HCT116 (cell line): ENCODE results near the gene CDK13. TPM values are rescaled to one million over a fixed set of nuclear protein-coding genes. Genes with fewer than 3 reads are reported as not detected.

Experiments
- ATAC-seq: fragments of 200-7000 bp; cut with Tn5 transposase; 2 replicates; pipeline ENCODE4 v1.9.1; 2020; ENCODE audit warnings: mild to moderate bottlenecking, moderate library complexity
- BruUV-seq: library from RNA; stranded (reverse); fragments of 400-500 nt; replicated peaks from 2 replicates; lab custom pipeline; 2021; lab: Mats Ljungman, UMichigan
- CTCF ChIA-PET: fragments of 300-600 bp; sonication (Branson Sonifier 250); formaldehyde crosslinking; loops from one replicate; lab custom pipeline; 2021; ENCODE audit warnings: antibody characterized with exemption; lab: Charles Lee
- POLR2A ChIA-PET: fragments of 300-600, 350-600 bp; sonication (Branson Sonifier 250); formaldehyde crosslinking; loops from one replicate; lab custom pipeline; 2021; ENCODE audit warnings: antibody characterized with exemption; lab: Charles Lee
- RAD21 ChIA-PET, 2 experiments: fragments of 300-600 bp; sonication (Branson Sonifier 250); formaldehyde crosslinking; loops; one replicate each; lab custom pipeline; 2023; ENCODE audit warnings: low total read pairs in 2 of 2; ENCODE audit not compliant: uncharacterized antibody in 2 of 2, unreplicated experiment in 2 of 2, low non-redundant PET in 1 of 2; lab: Charles Lee
- DNase-seq: peaks from one replicate; pipeline ENCODE4 v3.0.0-alpha.2; 2010; ENCODE audit warnings: low read depth, low spot score
- H2AFZ ChIP-seq: fragments of 200-600 bp; shearing (Covaris generic), sonication (generic); 2 replicates; pipeline ENCODE4 v1.6.1; 2017; ENCODE audit warnings: low read depth, mixed run types, mixed read lengths, antibody characterized with exemption, low read length; ENCODE audit not compliant: poor library complexity, severe bottlenecking
- H3K27ac ChIP-seq: 2 replicates; pipeline ENCODE4 v1.5.1; 2012; ENCODE audit warnings: low read depth, low read length
- H3K27me3 ChIP-seq: fragments of 200-600 bp; sonication (generic); 2 replicates; pipeline ENCODE4 v1.6.1; 2016; ENCODE audit warnings: mixed run types, low read length, mixed read lengths; ENCODE audit not compliant: insufficient read depth
- H3K36me3 ChIP-seq, 2 experiments: fragments of 200-500 bp in 1 of 2; fragments of 200-600 bp in 1 of 2; sonication (Bioruptor generic) in 1 of 2; sonication (generic) in 1 of 2; 2 replicates each; pipeline versions ENCODE4 v1.5.1 to v1.6.1; 2014 to 2016; ENCODE audit warnings: low read length in 2 of 2, inconsistent platforms in 1 of 2, mixed read lengths in 1 of 2, mixed run types in 1 of 2; ENCODE audit not compliant: insufficient read depth in 2 of 2, control insufficient read depth in 1 of 2
- H3K4me1 ChIP-seq, 2 experiments: fragments of 200-600 bp in 1 of 2; sonication (generic) in 1 of 2; 2 replicates each; pipeline versions ENCODE4 v1.5.1 to v1.6.1; 2012 to 2017; ENCODE audit warnings: low read length in 2 of 2, inconsistent platforms in 1 of 2, mild to moderate bottlenecking in 1 of 2, mixed read lengths in 1 of 2, mixed run types in 1 of 2, moderate library complexity in 1 of 2; ENCODE audit not compliant: insufficient read depth in 2 of 2, control insufficient read depth in 1 of 2
- H3K4me2 ChIP-seq: fragments of 200-600 bp; sonication (generic); 2 replicates; pipeline ENCODE4 v1.6.1; 2017; ENCODE audit warnings: mixed run types, low read length, mixed read lengths
- H3K4me3 ChIP-seq, 2 experiments: fragments of 200-600 bp in 1 of 2; sonication (generic) in 1 of 2; replicated peaks in 1 of 2; 2 replicates each; pipeline ENCODE4 v1.5.1; 2011 to 2016; ENCODE audit warnings: low read length in 2 of 2, control low read depth in 1 of 2, low read depth in 1 of 2, mild to moderate bottlenecking in 1 of 2, mixed read lengths in 1 of 2, mixed run types in 1 of 2
- H3K79me2 ChIP-seq: fragments of 200-600 bp; sonication (generic); 2 replicates; pipeline ENCODE4 v1.6.1; 2017; ENCODE audit warnings: mild to moderate bottlenecking, mixed run types, low read length, moderate library complexity, mixed read lengths; ENCODE audit not compliant: insufficient read depth
- H3K9ac ChIP-seq: fragments of 200-600 bp; sonication (generic); 2 replicates; pipeline ENCODE4 v1.6.1; 2016; ENCODE audit warnings: low read length, mixed read lengths
- H3K9me2 ChIP-seq: fragments of 200-600 bp; sonication (generic), shearing (Covaris generic); 2 replicates; pipeline ENCODE4 v1.6.1; 2017; ENCODE audit warnings: mixed run types, mild to moderate bottlenecking, moderate library complexity; ENCODE audit not compliant: insufficient read depth
- H3K9me3 ChIP-seq, 2 experiments: fragments of 200-500 bp in 1 of 2; fragments of 200-600 bp in 1 of 2; sonication (Bioruptor generic) in 1 of 2; sonication (generic) in 1 of 2; 2 replicates each; pipeline ENCODE4 v1.6.1; 2014 to 2017; ENCODE audit warnings: low read length in 2 of 2, mixed read lengths in 2 of 2, inconsistent platforms in 1 of 2, low read depth in 1 of 2, mild to moderate bottlenecking in 1 of 2, mixed run types in 1 of 2, moderate library complexity in 1 of 2; ENCODE audit not compliant: control insufficient read depth in 1 of 2, insufficient read depth in 1 of 2
- H4K20me1 ChIP-seq: fragments of 200-600 bp; sonication (generic), shearing (Covaris generic); 2 replicates; pipeline ENCODE4 v1.6.1; 2017; ENCODE audit warnings: mixed run types, mild to moderate bottlenecking, moderate library complexity; ENCODE audit not compliant: insufficient read depth
- ATF3 ChIP-seq: IDR thresholded peaks from 2 replicates; pipeline ENCODE4 v1.6.1; 2012
- CEBPB ChIP-seq: IDR thresholded peaks from 2 replicates; pipeline ENCODE4 v1.6.1; 2012; ENCODE audit warnings: low read depth
- CTCF ChIP-seq, 3 experiments: fragments of 200-600 bp in 1 of 3; sonication (generic) in 1 of 3; IDR thresholded peaks in 2 of 3; conservative IDR thresholded peaks in 1 of 3; 2 replicates each; pipeline ENCODE4 v1.5.1; 2012 to 2017; ENCODE audit warnings: low read depth in 2 of 3, low read length in 2 of 3, antibody characterized with exemption in 1 of 3, borderline replicate concordance in 1 of 3, control low read depth in 1 of 3, mild to moderate bottlenecking in 1 of 3, mixed read lengths in 1 of 3, mixed run types in 1 of 3, moderate library complexity in 1 of 3; ENCODE audit not compliant: insufficient read depth in 1 of 3
- EGR1 ChIP-seq: IDR thresholded peaks from 2 replicates; pipeline ENCODE4 v1.6.1; 2012; ENCODE audit warnings: low read depth
- ELF1 ChIP-seq: IDR thresholded peaks from 2 replicates; pipeline ENCODE4 v1.6.1; 2012; ENCODE audit warnings: low read depth, borderline replicate concordance
- EZH2 ChIP-seq: fragments of 200-600 bp; sonication (generic); IDR thresholded peaks from 2 replicates; pipeline ENCODE4 v1.6.1; 2017; ENCODE audit warnings: antibody characterized with exemption, mixed run types
- EZH2phosphoT487 ChIP-seq: fragments of 200-600 bp; IDR thresholded peaks from 2 replicates; pipeline ENCODE4 v1.6.1; 2018; ENCODE audit warnings: antibody characterized with exemption, borderline replicate concordance
- FOSL1 ChIP-seq: IDR thresholded peaks from 2 replicates; pipeline ENCODE4 v1.6.1; 2012; ENCODE audit warnings: low read depth
- POLR2A ChIP-seq: IDR thresholded peaks from 2 replicates; pipeline ENCODE4 v1.7.0; 2011; ENCODE audit warnings: borderline replicate concordance; ENCODE audit not compliant: insufficient read depth, insufficient read length; ENCODE audit errors: extremely low read depth
- POLR2AphosphoS5 ChIP-seq: IDR thresholded peaks from 2 replicates; pipeline ENCODE4 v1.6.1; 2011; ENCODE audit warnings: mild to moderate bottlenecking, low read depth, low read length, moderate library complexity
- RAD21 ChIP-seq: IDR thresholded peaks from 2 replicates; pipeline ENCODE4 v1.6.1; 2012; ENCODE audit warnings: low read depth, mild to moderate bottlenecking
- REST ChIP-seq: IDR thresholded peaks from 2 replicates; pipeline ENCODE4 v1.6.1; 2012; ENCODE audit warnings: low read depth
- SIN3A ChIP-seq: IDR thresholded peaks from 2 replicates; pipeline ENCODE4 v1.6.1; 2012; ENCODE audit warnings: low read depth
- SRF ChIP-seq: IDR thresholded peaks from 2 replicates; pipeline ENCODE4 v1.6.1; 2012; ENCODE audit warnings: low read depth
- TCF7L2 ChIP-seq: IDR thresholded peaks from 2 replicates; pipeline ENCODE4 v1.7.0; 2011; ENCODE audit warnings: borderline replicate concordance, inconsistent platforms; ENCODE audit not compliant: insufficient read depth, insufficient read length; ENCODE audit errors: extremely low read depth
- YY1 ChIP-seq: IDR thresholded peaks from 2 replicates; pipeline ENCODE4 v1.6.1; 2011; ENCODE audit warnings: low read length, low read depth, moderate library complexity, mild to moderate bottlenecking; ENCODE audit not compliant: insufficient replicate concordance; ENCODE audit errors: extremely low read depth
- ZFX ChIP-seq: fragments of 450-650 bp; IDR thresholded peaks from 2 replicates; pipeline ENCODE4 v1.6.1; 2017
- intact Hi-C: fragments of 100-400 bp; cut with micrococcal nuclease; formaldehyde crosslinking; loops from 2 replicates; pipeline ENCODE4 v1.10.0; 2022
- total RNA-seq: library from RNA; stranded (reverse); gene quantifications from one replicate; pipeline ENCODE4 v1.2.1, GENCODE V29; 2021; ENCODE audit not compliant: unreplicated experiment

The CDK13 gene
- total RNA-seq, 1 experiment from 2014 or later: 28.8 TPM

- TF ChIP-seq REST: no peak
- no peak for TF ChIP-seq SRF
- TF ChIP-seq ATF3: no peak
- no peak for TF ChIP-seq EGR1
- no peak for TF ChIP-seq EZH2phosphoT487
- TF ChIP-seq POLR2AphosphoS5: no peak
- TF ChIP-seq CEBPB: no peak
- no peak for TF ChIP-seq EZH2
- TF ChIP-seq ZFX: no peak
- no peak for TF ChIP-seq ELF1
- TF ChIP-seq POLR2A: no peak
- TF ChIP-seq TCF7L2: no peak
These were observed 145.8 kb downstream of the CDK13 start (continued) for GRCh38 chr7:40095695-40096327.

GRCh38 chr7:40097728-40098127 is 147.7 kb downstream of the CDK13 start:
- DNase-seq: no peak
- BruUV-seq: no TSS peak
- H3K27ac ChIP-seq: no peak overlapping the region
- POLR2A ChIA-PET: no interaction called here
- no peak overlapping the region for H3K9ac ChIP-seq
- TF ChIP-seq ATF3 (no peak), EZH2 (no peak), RAD21 (no peak), POLR2AphosphoS5 (no peak), FOSL1 (no peak), SIN3A (no peak), SRF (no peak), EGR1 (no peak), CTCF (IDR thresholded peaks at IDR 0.05 in 2 of 3, conservative IDR thresholded peaks at IDR 0.05 in 1 of 3; ENCODE audit: borderline replicate concordance in 1 of 3, insufficient read depth in 1 of 3, low read depth in 2 of 3, low read length in 2 of 3) (no peak), YY1 (no peak)
- H3K4me3 ChIP-seq: no peak overlapping the region
- no peak overlapping the region for H2AFZ ChIP-seq
- intact Hi-C loops: no loop called here
- H4K20me1 ChIP-seq: no peaks in the 10 kb centered on the region
- peaks cover 20 to 23% of the 10 kb centered on the region in 2 experiments; a peak in 3 of 4 replicates for H3K36me3 ChIP-seq
- no peaks in the 10 kb centered on the region for H3K9me3 ChIP-seq
- no peaks in the 10 kb centered on the region for H3K9me2 ChIP-seq
- H3K4me2 ChIP-seq: no peak overlapping the region
- RAD21 ChIA-PET: no interaction called here
- no peaks in the 10 kb centered on the region for H3K79me2 ChIP-seq
- H3K4me1 ChIP-seq: no peaks in the 10 kb centered on the region
- ATAC-seq: no peak
- no peaks in the 10 kb centered on the region for H3K27me3 ChIP-seq
- CTCF ChIA-PET: no interaction called here
